ENCODE measurements around the gene PLCB3.

DNA sequence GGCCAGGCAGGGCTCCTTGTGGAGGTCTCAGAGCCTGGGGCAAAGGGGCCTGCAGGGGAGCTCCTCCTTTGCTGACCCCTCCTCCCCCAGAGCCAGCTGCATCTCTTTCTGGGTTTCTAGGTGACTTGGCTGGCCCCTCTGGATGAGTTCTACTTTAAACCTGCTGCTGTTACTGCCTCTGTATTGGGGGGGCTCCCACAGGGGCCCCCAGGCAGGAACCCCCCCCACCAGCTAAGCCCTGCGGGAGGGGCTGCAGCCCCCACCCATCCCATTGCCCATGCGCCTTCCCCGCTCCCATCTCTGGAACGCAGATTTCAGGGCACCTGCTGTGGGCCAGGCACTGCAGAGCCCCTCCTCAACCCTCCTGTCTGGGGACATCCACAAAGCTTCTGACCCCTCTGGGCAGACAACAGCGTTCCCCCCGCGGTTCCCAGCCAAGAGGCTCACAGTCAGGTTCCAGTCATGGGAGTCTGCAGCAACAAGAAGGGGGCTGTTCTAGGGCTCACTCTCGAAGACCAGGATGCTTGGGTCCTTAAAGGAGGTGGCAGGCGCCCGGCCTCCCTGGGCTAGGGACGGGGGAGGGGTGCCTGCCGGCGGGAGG is 815 bp upstream of the PLCB3 start:
- TF ChIP-seq, protein P1, sequence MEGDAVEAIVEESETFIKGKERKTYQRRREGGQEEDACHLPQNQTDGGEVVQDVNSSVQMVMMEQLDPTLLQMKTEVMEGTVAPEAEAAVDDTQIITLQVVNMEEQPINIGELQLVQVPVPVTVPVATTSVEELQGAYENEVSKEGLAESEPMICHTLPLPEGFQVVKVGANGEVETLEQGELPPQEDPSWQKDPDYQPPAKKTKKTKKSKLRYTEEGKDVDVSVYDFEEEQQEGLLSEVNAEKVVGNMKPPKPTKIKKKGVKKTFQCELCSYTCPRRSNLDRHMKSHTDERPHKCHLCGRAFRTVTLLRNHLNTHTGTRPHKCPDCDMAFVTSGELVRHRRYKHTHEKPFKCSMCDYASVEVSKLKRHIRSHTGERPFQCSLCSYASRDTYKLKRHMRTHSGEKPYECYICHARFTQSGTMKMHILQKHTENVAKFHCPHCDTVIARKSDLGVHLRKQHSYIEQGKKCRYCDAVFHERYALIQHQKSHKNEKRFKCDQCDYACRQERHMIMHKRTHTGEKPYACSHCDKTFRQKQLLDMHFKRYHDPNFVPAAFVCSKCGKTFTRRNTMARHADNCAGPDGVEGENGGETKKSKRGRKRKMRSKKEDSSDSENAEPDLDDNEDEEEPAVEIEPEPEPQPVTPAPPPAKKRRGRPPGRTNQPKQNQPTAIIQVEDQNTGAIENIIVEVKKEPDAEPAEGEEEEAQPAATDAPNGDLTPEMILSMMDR (IDR thresholded peaks at IDR 0.05; ENCODE audit: poor library complexity, severe bottlenecking) = no peak
- TF ChIP-seq, protein P2, sequence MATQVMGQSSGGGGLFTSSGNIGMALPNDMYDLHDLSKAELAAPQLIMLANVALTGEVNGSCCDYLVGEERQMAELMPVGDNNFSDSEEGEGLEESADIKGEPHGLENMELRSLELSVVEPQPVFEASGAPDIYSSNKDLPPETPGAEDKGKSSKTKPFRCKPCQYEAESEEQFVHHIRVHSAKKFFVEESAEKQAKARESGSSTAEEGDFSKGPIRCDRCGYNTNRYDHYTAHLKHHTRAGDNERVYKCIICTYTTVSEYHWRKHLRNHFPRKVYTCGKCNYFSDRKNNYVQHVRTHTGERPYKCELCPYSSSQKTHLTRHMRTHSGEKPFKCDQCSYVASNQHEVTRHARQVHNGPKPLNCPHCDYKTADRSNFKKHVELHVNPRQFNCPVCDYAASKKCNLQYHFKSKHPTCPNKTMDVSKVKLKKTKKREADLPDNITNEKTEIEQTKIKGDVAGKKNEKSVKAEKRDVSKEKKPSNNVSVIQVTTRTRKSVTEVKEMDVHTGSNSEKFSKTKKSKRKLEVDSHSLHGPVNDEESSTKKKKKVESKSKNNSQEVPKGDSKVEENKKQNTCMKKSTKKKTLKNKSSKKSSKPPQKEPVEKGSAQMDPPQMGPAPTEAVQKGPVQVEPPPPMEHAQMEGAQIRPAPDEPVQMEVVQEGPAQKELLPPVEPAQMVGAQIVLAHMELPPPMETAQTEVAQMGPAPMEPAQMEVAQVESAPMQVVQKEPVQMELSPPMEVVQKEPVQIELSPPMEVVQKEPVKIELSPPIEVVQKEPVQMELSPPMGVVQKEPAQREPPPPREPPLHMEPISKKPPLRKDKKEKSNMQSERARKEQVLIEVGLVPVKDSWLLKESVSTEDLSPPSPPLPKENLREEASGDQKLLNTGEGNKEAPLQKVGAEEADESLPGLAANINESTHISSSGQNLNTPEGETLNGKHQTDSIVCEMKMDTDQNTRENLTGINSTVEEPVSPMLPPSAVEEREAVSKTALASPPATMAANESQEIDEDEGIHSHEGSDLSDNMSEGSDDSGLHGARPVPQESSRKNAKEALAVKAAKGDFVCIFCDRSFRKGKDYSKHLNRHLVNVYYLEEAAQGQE (IDR thresholded peaks at IDR 0.05; ENCODE audit: borderline replicate concordance) = no peak
- TF ChIP-seq TAF1 (IDR thresholded peaks at IDR 0.05; ENCODE audit: low read depth) (no peak), SMC3 (conservative IDR thresholded peaks at IDR 0.05; ENCODE audit: poor library complexity) (no peak), RAD21 (conservative IDR thresholded peaks at IDR 0.05) (no peak), EP300 (conservative IDR thresholded peaks at IDR 0.05; ENCODE audit: poor library complexity, severe bottlenecking) (no peak), EZH2 (IDR thresholded peaks at IDR 0.05; ENCODE audit: borderline replicate concordance, insufficient read depth, low read length, poor library complexity, severe bottlenecking) (no peak)
